Natural killer cell treated with Interleukin-12 subunit alpha and Interleukin-12 subunit beta and Interleukin-15 and Interleukin-18, amount 100 ng/mL, for 72 hours (primary cell): ENCODE data around the gene VWA3B. TPM values are rescaled to one million over a fixed set of nuclear protein-coding genes. Genes with fewer than 3 reads are reported as not detected.
"Not testable (repeated sequence)": the region's sequence is repeated elsewhere in the genome, so short reads cannot be mapped to it uniquely, and the experiment has no call there.

ENCODE experiments used
- ATAC-seq, 2 donors: fragments of 150-1000 bp; cut with Tn5 transposase in 1 of 2; sonication (Bioruptor Pico), chemical (Tn5 transposase) in 1 of 2; 2 replicates each; pipeline ENCODE4 v1.10.0; 2021
- DNase-seq: peaks from one replicate; pipeline ENCODE4 v3.0.0; 2022; ENCODE audit warnings: low spot score
- H3K27ac Mint-ChIP-seq, 2 donors: 1 replicate in 1 of 2; 2 replicates in 1 of 2; pipeline ENCODE4 v1.8.0; 2022; ENCODE audit warnings: mixed read lengths in 2 of 2, mild to moderate bottlenecking in 1 of 2, moderate library complexity in 1 of 2
- H3K27me3 Mint-ChIP-seq, 2 donors: 1 replicate in 1 of 2; 2 replicates in 1 of 2; pipeline ENCODE4 v1.8.0; 2022; ENCODE audit warnings: mixed read lengths in 2 of 2
- H3K36me3 Mint-ChIP-seq: one replicate; pipeline ENCODE4 v1.8.0; 2022; ENCODE audit warnings: mixed read lengths
- H3K4me1 Mint-ChIP-seq, 2 donors: 1 replicate in 1 of 2; 2 replicates in 1 of 2; pipeline ENCODE4 v1.8.0; 2022; ENCODE audit warnings: low read depth in 2 of 2, mixed read lengths in 2 of 2, mild to moderate bottlenecking in 1 of 2
- H3K4me3 Mint-ChIP-seq: one replicate; pipeline ENCODE4 v1.8.0; 2022; ENCODE audit warnings: mixed read lengths
- H3K9me3 Mint-ChIP-seq: 2 replicates; pipeline ENCODE4 v1.8.0; 2022; ENCODE audit warnings: mixed read lengths
- total RNA-seq, 2 donors: library from RNA; stranded (reverse); gene quantifications; one replicate each; pipeline ENCODE4 v1.2.3, GENCODE V29; 2022

VWA3B gene
- total RNA-seq, 2 donors from 2014 or later = not detected

DNA sequence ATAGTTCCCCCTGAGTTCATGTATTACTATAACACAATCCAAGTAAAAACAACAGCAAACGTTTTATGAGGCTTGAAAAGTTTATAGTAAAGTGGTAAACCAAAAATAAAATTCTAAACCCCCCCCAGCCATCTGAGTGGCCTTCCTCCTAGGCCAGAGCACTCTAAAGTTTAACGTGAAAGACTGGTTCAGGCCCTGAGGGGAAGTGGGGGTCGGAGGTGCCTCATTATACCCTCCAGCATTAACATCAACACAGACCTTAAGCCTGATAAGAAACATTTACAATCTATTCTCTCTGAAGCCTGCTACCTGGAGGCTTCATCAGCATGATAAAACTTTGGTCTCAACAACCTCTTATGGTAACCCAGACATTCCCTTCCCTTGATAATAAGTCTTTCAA lies 230.2 kb downstream of the VWA3B start:
- H3K9me3 Mint-ChIP-seq = peaks cover 9% of the 10 kb centered on the region
- no peaks in the 10 kb centered on the region for H3K4me1 Mint-ChIP-seq
- no peak for DNase-seq
- H3K4me3 Mint-ChIP-seq = no peak overlapping the region
- H3K27me3 Mint-ChIP-seq = peaks cover 25 to 33% of the 10 kb centered on the region in 2 donors
- H3K36me3 Mint-ChIP-seq = peaks cover 13% of the 10 kb centered on the region
- no peak for ATAC-seq
- no peak overlapping the region for H3K27ac Mint-ChIP-seq

DNA sequence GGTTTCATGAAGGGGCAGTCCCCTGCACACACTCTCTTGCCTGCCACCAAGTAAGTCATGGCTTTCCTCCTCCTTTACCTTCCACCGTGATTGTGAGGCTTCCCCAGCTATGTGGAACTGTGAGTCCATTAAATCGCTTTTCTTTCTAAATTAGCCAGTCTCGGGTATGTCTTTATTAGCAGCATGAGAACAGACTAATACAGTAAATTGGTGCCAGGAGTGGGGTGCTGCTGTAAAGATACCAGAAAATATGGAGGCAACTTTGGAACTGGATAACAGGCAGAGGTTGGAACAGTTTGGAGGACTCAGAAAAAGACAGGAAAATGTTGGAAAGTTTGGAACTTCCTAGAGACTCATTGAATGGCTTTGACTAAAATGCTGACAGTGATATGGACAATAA lies 233.2 kb downstream of the VWA3B start:
- ATAC-seq, H3K4me1 Mint-ChIP-seq, H3K27ac Mint-ChIP-seq, H3K9me3 Mint-ChIP-seq, DNase-seq, H3K4me3 Mint-ChIP-seq: not testable (repeated sequence)
- Mint-ChIP-seq H3K27me3 (peaks cover 30 to 45% of the 10 kb centered on the region in 2 donors), H3K36me3 (peaks cover 13% of the 10 kb centered on the region)

DNA sequence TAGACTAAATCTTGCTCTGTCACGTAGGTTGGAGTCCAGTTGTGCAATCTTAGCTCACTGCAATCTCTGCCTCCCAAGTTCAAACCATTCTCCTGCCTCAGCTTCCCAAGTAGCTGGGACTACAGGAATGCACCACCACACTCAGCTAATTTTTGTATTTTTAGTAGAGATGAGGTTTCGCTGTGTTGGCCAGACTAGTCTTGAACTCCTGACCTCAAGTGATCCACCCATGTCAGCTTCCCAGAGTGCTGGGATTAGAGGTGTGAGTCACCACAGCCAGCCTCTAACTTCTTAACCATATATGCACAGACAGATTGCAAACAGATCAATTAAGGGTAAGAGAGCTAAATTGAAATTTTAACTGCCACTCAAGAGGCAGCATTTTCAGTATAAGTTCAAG lies 237.2 kb downstream of the VWA3B start:
- Mint-ChIP-seq H3K4me1 (no peaks in the 10 kb centered on the region), H3K27ac (no peak overlapping the region), H3K27me3 (peaks cover 29 to 48% of the 10 kb centered on the region in 2 donors), H3K4me3 (no peak overlapping the region), H3K36me3 (peaks cover 13% of the 10 kb centered on the region), H3K9me3 (peaks cover 6% of the 10 kb centered on the region)
- ATAC-seq (no peak), DNase-seq (no peak)

GRCh38 chr2:98327776-98328175 lies 240.8 kb downstream of the VWA3B start:
- no peak overlapping the region for H3K4me3 Mint-ChIP-seq

DNA sequence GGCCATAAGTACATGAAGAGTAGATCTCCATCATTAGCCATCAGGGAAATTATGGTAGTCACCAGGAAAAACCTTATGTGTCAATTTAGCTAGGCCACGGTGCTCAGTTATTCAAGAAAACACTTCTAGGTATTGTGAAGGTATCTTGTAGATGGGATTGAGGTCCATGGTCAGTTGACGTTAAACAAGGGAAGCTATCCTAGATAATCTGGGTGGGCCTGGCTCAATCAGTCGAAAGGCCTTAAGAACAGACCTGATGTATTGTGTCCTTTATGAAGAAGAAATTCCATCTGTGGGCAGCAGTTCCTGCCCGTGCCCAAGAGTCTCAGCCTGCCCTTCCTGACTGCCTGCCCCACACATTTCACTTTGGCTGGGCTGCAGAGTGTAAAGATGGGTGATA lies 242.6 kb downstream of the VWA3B start:
- Mint-ChIP-seq H3K27me3 (peaks cover 15 to 19% of the 10 kb centered on the region in 2 donors), H3K36me3 (no peaks in the 10 kb centered on the region), H3K9me3 (no peaks in the 10 kb centered on the region), H3K4me3 (no peak overlapping the region), H3K4me1 (no peaks in the 10 kb centered on the region), H3K27ac (no peak overlapping the region)
- ATAC-seq (no peak), DNase-seq (no peak)

More at GRCh38 chr2:98327776-98328175, 240.8 kb downstream of the VWA3B start:
- no peak overlapping the region for H3K27ac Mint-ChIP-seq
- no peaks in the 10 kb centered on the region for H3K9me3 Mint-ChIP-seq
- DNase-seq (no peak), ATAC-seq (no peak)
- H3K36me3 Mint-ChIP-seq = no peaks in the 10 kb centered on the region
- H3K4me1 Mint-ChIP-seq = no peaks in the 10 kb centered on the region
- H3K27me3 Mint-ChIP-seq = peaks cover 30% of the 10 kb centered on the region in 2 donors

DNA sequence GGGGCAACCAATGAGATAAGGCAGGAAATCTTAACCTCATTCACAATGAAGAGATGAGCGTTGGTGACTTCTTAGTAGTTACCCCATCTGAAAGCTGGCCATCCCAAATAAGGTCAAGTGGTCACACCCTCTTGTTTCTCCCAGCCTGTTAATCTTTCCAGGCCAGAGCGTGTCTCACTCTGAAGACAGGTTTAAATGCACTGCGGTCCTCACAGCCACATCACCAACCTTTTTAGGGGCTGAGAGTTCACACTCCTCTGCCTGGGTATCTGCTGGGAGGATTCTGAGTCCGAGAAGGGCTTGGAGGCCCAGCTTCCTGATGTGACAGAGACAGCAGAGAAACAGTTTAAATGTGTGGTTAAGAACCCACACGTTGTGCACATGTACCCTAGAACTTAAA lies 246.0 kb downstream of the VWA3B start:
- H3K27me3 Mint-ChIP-seq = peaks cover 29 to 34% of the 10 kb centered on the region in 2 donors
- H3K9me3 Mint-ChIP-seq = no peaks in the 10 kb centered on the region
- no peak overlapping the region for H3K27ac Mint-ChIP-seq
- DNase-seq (no peak), ATAC-seq (no peak)
- no peak overlapping the region for H3K4me3 Mint-ChIP-seq
- H3K36me3 Mint-ChIP-seq = no peaks in the 10 kb centered on the region
- H3K4me1 Mint-ChIP-seq = no peaks in the 10 kb centered on the region

DNA sequence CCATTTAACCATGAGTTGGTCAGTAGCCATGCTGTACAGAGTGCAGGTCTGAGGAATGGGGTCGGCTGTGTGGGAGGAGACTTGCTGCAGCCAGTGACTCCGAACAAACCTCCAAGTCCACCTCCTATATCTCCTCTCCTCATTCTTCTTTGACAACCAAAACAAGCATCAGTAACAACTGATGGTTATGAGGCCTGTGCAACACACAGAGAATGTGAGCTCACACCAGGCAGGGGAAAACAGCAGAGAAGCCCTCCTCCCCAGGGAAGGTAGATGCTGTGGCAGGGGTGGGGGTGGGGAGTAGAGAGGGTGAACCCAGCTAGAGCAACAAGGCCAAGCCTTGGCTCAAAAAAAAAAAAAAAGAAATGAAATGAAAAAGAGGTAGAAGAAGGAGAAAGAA lies 247.0 kb downstream of the VWA3B start:
- no peak for DNase-seq
- Mint-ChIP-seq H3K36me3 (no peaks in the 10 kb centered on the region), H3K9me3 (no peaks in the 10 kb centered on the region), H3K27me3 (peaks cover 31 to 32% of the 10 kb centered on the region in 2 donors), H3K4me3 (no peak overlapping the region), H3K4me1 (no peaks in the 10 kb centered on the region), H3K27ac (no peak overlapping the region)
- ATAC-seq = no peak

- Mint-ChIP-seq H3K27me3 (peaks cover 33 to 38% of the 10 kb centered on the region in 2 donors), H3K4me1 (no peaks in the 10 kb centered on the region), H3K4me3 (no peak overlapping the region), H3K9me3 (no peaks in the 10 kb centered on the region), H3K36me3 (no peaks in the 10 kb centered on the region), H3K27ac (no peak overlapping the region)
- ATAC-seq = no peak
- DNase-seq = no peak
These were observed 247.6 kb downstream of the VWA3B start for GRCh38 chr2:98334439-98335078.

DNA sequence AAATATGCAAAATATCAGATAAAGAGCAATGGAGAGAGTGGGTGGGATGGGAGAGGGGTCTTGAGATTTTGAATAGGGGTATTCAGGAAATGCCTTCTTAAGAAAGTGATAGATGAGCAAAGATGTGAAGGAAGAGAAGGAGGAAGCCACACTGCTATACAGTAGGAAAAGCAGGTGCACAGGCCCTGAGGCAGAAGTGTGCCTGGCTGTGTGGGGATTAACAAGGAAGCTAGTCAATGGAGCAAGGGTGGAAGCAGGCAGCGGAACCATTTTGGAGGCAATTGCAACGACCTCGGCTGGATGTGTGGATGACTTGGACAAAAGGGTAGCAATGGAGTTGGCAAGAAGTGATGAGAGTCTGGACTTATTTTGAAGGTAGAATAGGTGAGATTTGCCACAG lies 248.3 kb downstream of the VWA3B start:
- Mint-ChIP-seq H3K27ac (no peak overlapping the region), H3K36me3 (no peaks in the 10 kb centered on the region), H3K4me1 (no peaks in the 10 kb centered on the region), H3K4me3 (no peak overlapping the region), H3K27me3 (peaks cover 33 to 40% of the 10 kb centered on the region in 2 donors), H3K9me3 (no peaks in the 10 kb centered on the region)
- DNase-seq (no peak), ATAC-seq (no peak)

DNA sequence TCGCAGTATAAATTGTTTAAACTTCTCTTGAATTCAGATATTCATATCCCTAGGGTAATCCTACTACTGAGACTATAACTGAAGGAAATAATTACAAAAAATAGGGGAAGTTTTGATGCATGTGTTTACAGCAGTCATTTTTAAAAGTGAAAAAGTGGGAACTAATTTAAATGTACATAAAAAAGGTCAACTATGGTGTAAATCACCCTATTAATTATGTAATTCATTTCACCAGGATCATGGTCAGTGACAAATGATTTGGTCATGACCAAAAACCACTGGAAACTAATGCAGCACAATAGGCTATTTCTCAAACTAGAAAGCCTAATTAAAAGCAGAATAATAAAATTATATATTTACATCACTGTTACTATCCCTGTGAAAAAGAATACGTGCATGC lies 254.3 kb downstream of the VWA3B start:
- no peak overlapping the region for H3K27ac Mint-ChIP-seq
- ATAC-seq = no peak
- H3K4me3 Mint-ChIP-seq = no peak overlapping the region
- peaks cover 36 to 70% of the 10 kb centered on the region in 2 donors for H3K27me3 Mint-ChIP-seq
- DNase-seq = no peak
- H3K36me3 Mint-ChIP-seq = no peaks in the 10 kb centered on the region
- no peaks in the 10 kb centered on the region for H3K9me3 Mint-ChIP-seq
- H3K4me1 Mint-ChIP-seq = peaks cover 0 to 2% of the 10 kb centered on the region in 2 donors

GRCh38 chr2:98343285-98343684 lies 256.3 kb downstream of the VWA3B start:
- H3K27me3 Mint-ChIP-seq = peaks cover 38 to 64% of the 10 kb centered on the region in 2 donors
- DNase-seq (no peak), ATAC-seq (no peak)
- no peak overlapping the region for H3K27ac Mint-ChIP-seq
- H3K4me3 Mint-ChIP-seq = no peak overlapping the region
- no peaks in the 10 kb centered on the region for H3K9me3 Mint-ChIP-seq
- H3K36me3 Mint-ChIP-seq = no peaks in the 10 kb centered on the region
- H3K4me1 Mint-ChIP-seq = peaks cover 0 to 4% of the 10 kb centered on the region in 2 donors

DNA sequence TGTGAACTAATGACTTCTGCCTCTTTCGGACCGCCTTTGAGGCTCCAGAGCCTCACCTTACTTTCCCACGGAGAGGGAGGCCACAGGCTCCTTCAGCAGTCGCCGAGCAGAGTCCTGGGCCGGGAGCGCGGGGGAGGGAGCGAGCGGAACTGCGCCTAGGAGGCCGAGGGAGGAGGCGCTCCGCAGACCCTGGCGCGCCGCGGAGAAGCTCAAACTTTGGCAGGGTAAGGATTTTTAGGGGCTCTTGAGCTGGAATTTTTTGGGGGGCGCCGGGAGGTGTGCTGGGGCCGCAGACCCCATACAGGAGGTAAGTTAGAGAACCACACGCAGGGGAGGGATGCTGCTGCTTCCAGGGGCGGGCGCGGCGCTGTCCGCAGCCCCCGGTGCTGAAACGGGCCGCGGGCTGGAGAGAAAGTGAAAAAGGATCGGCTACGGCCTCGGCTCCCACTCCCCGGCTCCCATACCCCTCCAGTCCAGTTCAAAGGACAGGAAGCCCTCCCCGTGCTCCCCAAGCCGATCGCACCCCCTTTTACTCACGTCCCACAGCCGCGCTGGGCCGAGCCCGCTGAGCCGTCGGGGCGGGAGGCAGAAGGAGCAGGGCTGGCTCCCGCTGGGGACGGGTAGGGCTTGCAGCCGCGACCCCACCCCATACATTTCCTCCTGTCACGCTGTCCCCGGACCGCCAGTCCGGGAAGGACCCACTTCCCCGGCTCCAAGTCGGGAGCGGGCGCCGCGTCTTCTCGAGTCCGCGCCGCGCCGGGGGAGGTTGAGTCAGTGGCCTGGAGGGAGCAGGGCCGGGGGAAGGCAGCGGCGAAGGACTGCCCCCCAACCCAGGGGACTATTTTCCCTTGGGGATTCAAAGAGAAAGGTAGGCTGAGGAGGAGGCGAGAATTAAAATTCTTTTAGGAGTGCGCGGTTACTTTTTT lies 259.6 kb downstream of the VWA3B start, which contains the start of gene CNGA3:
Gene CNGA3, plus strand, starts transcription at position 146 of the 926 bp plus-strand sequence. CDS start 23,520 bp downstream, outside the sequence.
- Mint-ChIP-seq H3K4me1 (peaks cover 0 to 4% of the 10 kb centered on the region in 2 donors), H3K27me3 (peaks cover 52 to 80% of the 10 kb centered on the region in 2 donors), H3K9me3 (no peaks in the 10 kb centered on the region), H3K4me3 (no peak within 1 kb of the TSS), H3K36me3 (no peaks in the 10 kb centered on the region), H3K27ac (no peak within 1 kb of the TSS)
- DNase-seq (no peak), ATAC-seq (peak in 1 of 2 donors; percentile 47)

DNA sequence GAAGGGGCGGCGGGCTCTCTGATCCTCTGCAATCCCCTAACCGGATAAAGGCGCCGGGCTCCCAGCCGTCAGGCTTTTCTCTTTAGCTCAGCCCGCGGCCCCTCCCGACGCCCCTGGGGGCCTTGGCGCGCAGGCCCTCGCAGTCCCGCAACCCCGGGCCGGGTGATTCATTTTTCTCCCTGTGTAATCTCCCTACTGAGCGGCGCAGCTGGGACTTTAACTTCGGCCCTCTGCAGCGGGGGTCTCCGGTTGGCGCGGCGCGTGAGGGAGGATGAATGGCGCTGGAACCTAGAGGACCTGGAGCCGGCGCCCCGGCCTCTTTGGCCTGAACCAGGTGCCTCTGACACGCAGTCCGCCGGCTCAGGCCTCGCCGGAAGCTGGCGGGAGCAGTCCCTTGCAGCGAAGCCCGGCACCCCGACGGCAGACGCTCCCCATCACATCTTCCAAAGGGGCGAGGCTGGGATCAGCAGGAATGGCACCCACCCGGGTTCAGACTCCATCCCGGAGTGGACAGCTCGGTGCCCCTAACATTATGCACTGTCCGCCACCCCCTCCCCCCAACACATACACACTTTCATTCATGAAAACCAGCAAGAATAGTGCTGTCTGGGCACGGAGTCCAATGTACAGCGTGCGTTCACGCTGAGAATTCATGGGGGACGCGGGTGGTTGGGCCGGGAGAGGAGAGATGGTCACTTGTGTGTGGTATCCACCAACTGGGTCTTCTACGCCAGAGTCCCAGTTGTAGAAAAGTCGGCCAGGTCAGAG lies 260.5 kb downstream of the VWA3B start:
- DNase-seq = no peak
- no peak overlapping the region for H3K27ac Mint-ChIP-seq
- H3K4me3 Mint-ChIP-seq = no peak overlapping the region
- peaks cover 0 to 4% of the 10 kb centered on the region in 2 donors for H3K4me1 Mint-ChIP-seq
- no peaks in the 10 kb centered on the region for H3K36me3 Mint-ChIP-seq
- peaks cover 56 to 84% of the 10 kb centered on the region in 2 donors for H3K27me3 Mint-ChIP-seq
- H3K9me3 Mint-ChIP-seq = no peaks in the 10 kb centered on the region
- no peak for ATAC-seq
